ENCODE measurements around the gene AGAP1. TPM values are rescaled to one million over a fixed set of nuclear protein-coding genes. Genes with fewer than 3 reads are reported as not detected.

AGAP1 gene
- total and polyA plus RNA-seq, 11 donors, result 5.9 to 21.6 (median 18.9) TPM

GRCh38 chr2:235734168-235734567, 240.3 kb downstream of the AGAP1 start:
- no peak for TF ChIP-seq POLR2A (IDR thresholded peaks at IDR 0.05)
- no peak for TF ChIP-seq CTCF (IDR thresholded peaks at IDR 0.05)
- 76 to 89% (median 86%) methylated on average over 7 of the region's 7 CpGs for WGBS, 4 donors
- ATAC-seq (no peak), DNase-seq (no peak)
- Histone ChIP-seq H3K9me3 (no peaks in the 10 kb centered on the region), H3K27me3 (no peaks in the 10 kb centered on the region), H3K4me3 (peak overlapping the region in 2 of 12 donors; percentile 10 to 40), H3K27ac (peak overlapping the region in 7 of 12 donors; percentile 11 to 55 (median 42)), H3K36me3 (no peaks in the 10 kb centered on the region), H3K4me1 (peaks cover 0 to 13% (median under 1%) of the 10 kb centered on the region in 12 donors)
- intact Hi-C loops (cut with DNase I), result loop anchor here in 1 of 10 donors (5.0 kb wide), 1 partner anchor 62 kb away; no protein-coding TSS in a partner anchor

- ATAC-seq, result peak in 3 of 4 donors; percentile 49 to 76 (median 62)
- peak overlapping the region in 7 of 12 donors; percentile 11 to 55 (median 42) for H3K27ac ChIP-seq
- intact Hi-C loops (cut with DNase I), result loop anchor here in 1 of 10 donors (5.0 kb wide), 1 partner anchor 62 kb away; no protein-coding TSS in a partner anchor
- peak in 2 of 5 donors; percentile 39 to 41 for DNase-seq
- TF ChIP-seq POLR2A (IDR thresholded peaks at IDR 0.05) (no peak), CTCF (IDR thresholded peaks at IDR 0.05) (no peak)
- H3K4me3 ChIP-seq, result peak overlapping the region in 3 of 12 donors; percentile 3 to 40 (median 10)
- no peaks in the 10 kb centered on the region for H3K9me3 ChIP-seq
- no peaks in the 10 kb centered on the region for H3K36me3 ChIP-seq
- WGBS, 4 donors, result 72 to 87% (median 82%) methylated on average over 21 of the region's 21 CpGs
- peaks cover 0 to 10% (median 0%) of the 10 kb centered on the region in 12 donors for H3K4me1 ChIP-seq
- no peaks in the 10 kb centered on the region for H3K27me3 ChIP-seq
Observed at GRCh38 chr2:235734688-235735231, 240.9 kb downstream of the AGAP1 start.

GRCh38 chr2:235737396-235737795, 243.6 kb downstream of the AGAP1 start:
- H3K4me3 ChIP-seq, result no peak overlapping the region
- H3K9me3 ChIP-seq, result no peaks in the 10 kb centered on the region
- no peak for TF ChIP-seq CTCF (IDR thresholded peaks at IDR 0.05)
- TF ChIP-seq POLR2A (IDR thresholded peaks at IDR 0.05), result no peak
- DNase-seq, result no peak
- no peak for ATAC-seq
- 91 to 95% (median 94%) methylated on average over 10 of the region's 10 CpGs for WGBS, 4 donors
- H3K4me1 ChIP-seq, result peaks cover 0 to 10% (median 0%) of the 10 kb centered on the region in 12 donors
- H3K27ac ChIP-seq, result no peak overlapping the region
- intact Hi-C loops (cut with DNase I), result no loop called here
- no peaks in the 10 kb centered on the region for H3K27me3 ChIP-seq
- H3K36me3 ChIP-seq, result peaks cover 0 to 4% (median 0%) of the 10 kb centered on the region in 9 donors

- ATAC-seq (peak in 1 of 4 donors; percentile 19), DNase-seq (no peak)
- TF ChIP-seq CTCF (IDR thresholded peaks at IDR 0.05) (no peak), POLR2A (IDR thresholded peaks at IDR 0.05) (no peak)
- Histone ChIP-seq H3K27me3 (no peaks in the 10 kb centered on the region), H3K4me1 (peaks cover 0 to 10% (median 0%) of the 10 kb centered on the region in 12 donors), H3K9me3 (no peaks in the 10 kb centered on the region), H3K27ac (no peak overlapping the region), H3K4me3 (no peak overlapping the region), H3K36me3 (peaks cover 0 to 7% (median 0%) of the 10 kb centered on the region in 9 donors)
- WGBS, 4 donors, result 94 to 97% (median 95%) methylated on average over 10 of the region's 10 CpGs
- intact Hi-C loops (cut with DNase I), result no loop called here
Observed at GRCh38 chr2:235737840-235738239, 244.0 kb downstream of the AGAP1 start.

Data from heart left ventricle (tissue), 16 donors.